ENCODE measurements around the gene TRPT1. TPM values are rescaled to one million over a fixed set of nuclear protein-coding genes. Genes with fewer than 3 reads are reported as not detected.

Gene TRPT1
- total RNA-seq, 1 experiment from 2014 or later: 66.1 TPM

GRCh38 chr11:64220271-64220670, 5.7 kb downstream of the TRPT1 start:
- DNase-seq (ENCODE audit: low read depth, low spot score) (no peak), ATAC-seq (no peak)
- intact Hi-C loops (cut with micrococcal nuclease; ENCODE audit: unreplicated experiment) (no loop called here), in situ Hi-C loops (cut with HindIII; ENCODE audit: low pct_unique_long_range_greater_than_20kb, low sequenced_read_pairs) (no loop called here)
- Histone ChIP-seq H3K9me3 (ENCODE audit: control insufficient read depth, insufficient read depth, low read depth, low read length) (no peaks in the 10 kb centered on the region), H3K4me3 (ENCODE audit: low read depth in 2 of 2, low read length in 2 of 2) (no peak overlapping the region), H3K4me1 (ENCODE audit: control insufficient read depth, insufficient read depth, low read length) (no peaks in the 10 kb centered on the region; the same call in none of the 2 replicates), H3K27me3 (ENCODE audit: control insufficient read depth, insufficient read depth, low read length) (no peaks in the 10 kb centered on the region), H3K36me3 (ENCODE audit: control insufficient read depth, insufficient read depth, low read length) (no peaks in the 10 kb centered on the region; the same call in 1 of the 2 replicates), H3K27ac (ENCODE audit: low read length) (no peak overlapping the region)
- TF ChIP-seq TCF7L2 (IDR thresholded peaks at IDR 0.05; ENCODE audit: low read depth, low read length): no peak
- no peak for TF ChIP-seq CTCF (IDR thresholded peaks at IDR 0.05)
- no peak for TF ChIP-seq REST (IDR thresholded peaks at IDR 0.05; ENCODE audit: insufficient read depth in 1 of 2, low read depth in 2 of 2, low read length in 1 of 2)
- TF ChIP-seq SIN3A (IDR thresholded peaks at IDR 0.05; ENCODE audit: borderline replicate concordance, insufficient read depth, low read depth, low read length): no peak
- no peak for TF ChIP-seq POLR2AphosphoS5 (IDR thresholded peaks at IDR 0.05; ENCODE audit: low read depth, low read length)
- ChIA-PET POLR2A (interaction anchor here (0.5 kb wide), 1 partner anchor 11 kb away, joined by 5 read pairs; no protein-coding TSS in a partner anchor), CTCF (no interaction called here)
- no TSS peak for BruUV-seq (replicated peaks)

GRCh38 chr11:64219755-64220154, 6.2 kb downstream of the TRPT1 start:
- TF ChIP-seq TCF7L2 (IDR thresholded peaks at IDR 0.05; ENCODE audit: low read depth, low read length): no peak
- TF ChIP-seq CTCF (IDR thresholded peaks at IDR 0.05): no peak
- no peak for TF ChIP-seq REST (IDR thresholded peaks at IDR 0.05; ENCODE audit: insufficient read depth in 1 of 2, low read depth in 2 of 2, low read length in 1 of 2)
- TF ChIP-seq POLR2AphosphoS5 (IDR thresholded peaks at IDR 0.05; ENCODE audit: low read depth, low read length): no peak
- TF ChIP-seq SIN3A (IDR thresholded peaks at IDR 0.05; ENCODE audit: borderline replicate concordance, insufficient read depth, low read depth, low read length): no peak
- Histone ChIP-seq H3K4me3 (ENCODE audit: low read depth in 2 of 2, low read length in 2 of 2) (no peak overlapping the region), H3K36me3 (ENCODE audit: control insufficient read depth, insufficient read depth, low read length) (no peaks in the 10 kb centered on the region; the same call in 1 of the 2 replicates), H3K9me3 (ENCODE audit: control insufficient read depth, insufficient read depth, low read depth, low read length) (no peaks in the 10 kb centered on the region), H3K27ac (ENCODE audit: low read length) (no peak overlapping the region), H3K4me1 (ENCODE audit: control insufficient read depth, insufficient read depth, low read length) (no peaks in the 10 kb centered on the region), H3K27me3 (ENCODE audit: control insufficient read depth, insufficient read depth, low read length) (no peaks in the 10 kb centered on the region)
- intact Hi-C loops (cut with micrococcal nuclease; ENCODE audit: unreplicated experiment): no loop called here
- BruUV-seq (replicated peaks): no TSS peak
- ATAC-seq (no peak), DNase-seq (ENCODE audit: low read depth, low spot score) (no peak)
- in situ Hi-C loops (cut with HindIII; ENCODE audit: low pct_unique_long_range_greater_than_20kb, low sequenced_read_pairs): no loop called here
- CTCF ChIA-PET: interaction anchor here (0.7 kb wide), 1 partner anchor 81 kb away, joined by 4 read pairs; no protein-coding TSS in a partner anchor
- POLR2A ChIA-PET: no interaction called here

Data from Panc1 (cell line).